ENCODE results near the gene HMBS.

GRCh38 chr11:119077839-119078238, 6.8 kb upstream of the HMBS start:
- TF ChIP-seq CTCF (conservative IDR thresholded peaks at IDR 0.05; ENCODE audit: low read length) (no peak), EZH2phosphoT487 (IDR thresholded peaks at IDR 0.05; ENCODE audit: borderline replicate concordance) (no peak)

All from Loucy (cell line).